IPS-20b (cell line): ENCODE results near the gene COG3.

Experiments
- H3K27ac ChIP-seq: one replicate; pipeline ENCODE4 v1.5.1; 2013; ENCODE audit warnings: low read length
- H3K27me3 ChIP-seq: 2 replicates; pipeline ENCODE4 v1.6.1; 2013; ENCODE audit warnings: mild to moderate bottlenecking, low read length, inconsistent platforms; ENCODE audit not compliant: insufficient read depth
- H3K36me3 ChIP-seq: 2 replicates; pipeline ENCODE4 v1.6.1; 2013; ENCODE audit warnings: low read depth, mild to moderate bottlenecking, inconsistent platforms, low read length, moderate library complexity; ENCODE audit not compliant: insufficient read depth
- H3K4me1 ChIP-seq: 2 replicates; pipeline ENCODE4 v1.6.1; 2013; ENCODE audit warnings: mild to moderate bottlenecking, control low read depth, inconsistent platforms, low read length, moderate library complexity; ENCODE audit not compliant: insufficient read depth
- H3K4me3 ChIP-seq: 2 replicates; pipeline ENCODE4 v1.5.1; 2013; ENCODE audit warnings: mild to moderate bottlenecking, low read length, inconsistent platforms
- H3K9ac ChIP-seq: 2 replicates; pipeline ENCODE4 v1.6.1; 2013; ENCODE audit warnings: low read depth, mild to moderate bottlenecking, inconsistent platforms, low read length, moderate library complexity
- H3K9me3 ChIP-seq: 2 replicates; pipeline ENCODE4 v1.6.1; 2013; ENCODE audit warnings: mild to moderate bottlenecking, low read depth, low read length, inconsistent platforms; ENCODE audit not compliant: insufficient read depth

COG3 gene

GRCh38 chr13:45575146-45575829 is 110.5 kb downstream of the COG3 start:
- Histone ChIP-seq H3K36me3 (no peaks in the 10 kb centered on the region), H3K27me3 (no peaks in the 10 kb centered on the region; the same call in 1 of the 2 replicates), H3K9ac (no peak overlapping the region), H3K4me1 (0 out of 2 replicates have a peak, but pooled peaks cover 2% of the 10 kb centered on the region), H3K4me3 (no peak overlapping the region), H3K9me3 (no peaks in the 10 kb centered on the region), H3K27ac (no peak overlapping the region)

DNA sequence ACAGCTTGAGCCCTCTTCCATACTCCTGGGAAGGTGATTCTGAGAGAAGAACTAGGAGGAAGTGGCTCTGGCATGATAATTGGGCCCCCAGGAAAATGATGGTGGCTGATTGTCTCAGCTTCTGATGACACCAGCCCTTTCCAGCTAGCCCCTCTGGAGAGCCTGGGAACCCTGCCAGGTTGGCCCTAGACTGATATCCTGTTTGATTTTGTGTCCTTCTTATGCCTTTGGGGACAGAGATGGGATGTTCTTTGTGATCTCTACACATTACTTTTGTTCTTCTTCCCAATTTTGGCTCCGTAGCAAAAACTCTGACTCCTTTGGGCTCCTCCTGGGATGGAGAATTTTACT is 111.1 kb downstream of the COG3 start:
- no peaks in the 10 kb centered on the region; the same call in 1 of the 2 replicates for H3K27me3 ChIP-seq
- H3K36me3 ChIP-seq, result no peaks in the 10 kb centered on the region
- H3K9me3 ChIP-seq, result no peaks in the 10 kb centered on the region
- H3K27ac ChIP-seq, result no peak overlapping the region
- no peak overlapping the region for H3K4me3 ChIP-seq
- H3K9ac ChIP-seq, result no peak overlapping the region
- 0 out of 2 replicates have a peak, but pooled peaks cover 2% of the 10 kb centered on the region for H3K4me1 ChIP-seq

DNA sequence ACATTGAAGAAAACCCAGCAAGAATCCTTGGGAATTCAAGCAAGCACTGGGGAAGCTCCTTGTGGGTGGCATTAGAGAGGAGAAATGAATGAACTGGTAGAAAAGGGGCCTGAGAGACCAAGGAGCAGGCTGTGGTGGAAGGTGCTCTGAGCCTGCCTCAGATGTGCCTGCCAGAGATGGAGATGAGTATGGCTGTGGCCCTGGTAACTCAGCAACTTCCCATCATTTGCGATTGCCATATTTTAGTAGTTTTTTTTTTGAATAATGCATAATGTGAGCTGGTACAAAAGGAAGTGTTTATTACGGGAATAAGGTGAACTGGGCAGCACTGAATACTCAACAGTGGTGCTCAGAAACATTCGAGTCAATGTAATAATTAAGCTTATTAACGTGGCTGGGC is 111.7 kb downstream of the COG3 start:
- no peaks in the 10 kb centered on the region for H3K9me3 ChIP-seq
- H3K36me3 ChIP-seq, result no peaks in the 10 kb centered on the region
- no peak overlapping the region for H3K9ac ChIP-seq
- H3K27me3 ChIP-seq, result no peaks in the 10 kb centered on the region
- no peak overlapping the region for H3K27ac ChIP-seq
- 0 out of 2 replicates have a peak, but pooled peaks cover 2% of the 10 kb centered on the region for H3K4me1 ChIP-seq
- no peak overlapping the region for H3K4me3 ChIP-seq

DNA sequence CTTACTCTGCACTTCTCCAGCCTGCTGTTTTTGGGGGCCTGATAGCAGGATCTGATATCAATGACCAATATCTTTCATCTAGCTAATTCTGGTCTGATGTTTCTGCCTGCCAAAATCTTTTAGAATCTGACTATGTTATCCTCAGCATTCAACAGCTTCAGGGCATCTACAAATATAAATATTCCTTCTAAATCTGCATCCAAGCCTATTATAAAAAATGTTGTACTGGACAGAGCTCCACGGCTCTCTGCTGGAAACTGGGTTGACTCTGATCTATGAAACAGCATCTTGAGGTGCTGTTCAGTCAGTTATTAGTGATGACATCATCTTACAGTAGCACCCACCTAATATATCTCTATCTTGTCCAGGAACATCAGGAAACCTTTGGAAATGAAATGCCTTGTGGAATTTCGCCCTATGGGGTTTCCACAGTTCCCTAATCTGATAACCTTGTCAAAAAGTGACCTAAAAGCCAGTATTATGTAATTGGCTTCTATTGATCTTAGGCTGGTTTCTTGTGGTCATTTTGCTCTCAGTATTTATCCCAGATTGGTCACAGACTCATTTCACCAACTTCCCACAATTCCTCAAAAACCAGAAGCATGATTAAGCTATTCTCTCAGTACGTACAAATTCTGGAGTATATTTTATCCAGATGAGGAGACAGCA is 117.8 kb downstream of the COG3 start:
- H3K27me3 ChIP-seq, result no peaks in the 10 kb centered on the region
- H3K27ac ChIP-seq, result no peak overlapping the region

DNA sequence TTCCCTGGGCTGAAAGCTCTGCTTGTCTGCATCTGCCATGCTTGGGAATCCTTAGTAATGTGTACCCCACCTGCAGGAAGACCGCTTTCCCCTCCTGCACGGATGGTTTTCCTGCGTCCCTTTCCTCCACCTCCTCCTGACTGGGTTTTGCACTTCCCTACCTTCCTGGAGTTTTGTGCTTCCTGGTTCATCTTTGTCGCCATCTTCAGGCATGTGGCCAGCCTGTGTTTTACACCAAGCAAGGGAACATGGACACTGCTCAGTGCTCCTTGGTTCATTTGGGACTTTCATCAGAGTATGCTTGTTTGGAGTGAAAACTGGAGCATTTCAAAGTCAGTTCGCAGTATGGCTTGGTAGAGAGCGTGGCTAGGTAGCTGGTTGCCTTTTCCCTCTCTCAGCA is 120.1 kb downstream of the COG3 start:
- Histone ChIP-seq H3K27me3 (no peaks in the 10 kb centered on the region), H3K9me3 (no peaks in the 10 kb centered on the region), H3K27ac (no peak overlapping the region), H3K36me3 (no peaks in the 10 kb centered on the region), H3K9ac (no peak overlapping the region), H3K4me1 (no peaks in the 10 kb centered on the region), H3K4me3 (no peak overlapping the region)

More for the DNA sequence above, 117.8 kb downstream of the COG3 start:
- Histone ChIP-seq H3K4me3 (no peak overlapping the region), H3K4me1 (0 out of 2 replicates have a peak, but pooled peaks cover 2% of the 10 kb centered on the region), H3K9ac (no peak overlapping the region), H3K36me3 (no peaks in the 10 kb centered on the region), H3K9me3 (no peaks in the 10 kb centered on the region)
